OCI-LY1 (cell line): Measurements from ENCODE around the gene RHBDF2.

Experiments used
- EZH2 ChIP-seq: fragments of 200-600 bp; sonication (generic), shearing (Covaris generic); IDR thresholded peaks from 2 replicates; pipeline ENCODE4 v1.8.0; 2017; ENCODE audit warnings: borderline replicate concordance, mixed run types, mild to moderate bottlenecking, antibody characterized with exemption, low read length, moderate library complexity, mixed read lengths
- TF ChIP-seq, protein P1 (sequence below): fragments of 200-600 bp; sonication (generic), shearing (Covaris generic); IDR thresholded peaks from 2 replicates; pipeline ENCODE4 v1.5.1; 2017; ENCODE audit warnings: mild to moderate bottlenecking, antibody characterized with exemption, low read length, moderate library complexity, mixed read lengths

DNA sequence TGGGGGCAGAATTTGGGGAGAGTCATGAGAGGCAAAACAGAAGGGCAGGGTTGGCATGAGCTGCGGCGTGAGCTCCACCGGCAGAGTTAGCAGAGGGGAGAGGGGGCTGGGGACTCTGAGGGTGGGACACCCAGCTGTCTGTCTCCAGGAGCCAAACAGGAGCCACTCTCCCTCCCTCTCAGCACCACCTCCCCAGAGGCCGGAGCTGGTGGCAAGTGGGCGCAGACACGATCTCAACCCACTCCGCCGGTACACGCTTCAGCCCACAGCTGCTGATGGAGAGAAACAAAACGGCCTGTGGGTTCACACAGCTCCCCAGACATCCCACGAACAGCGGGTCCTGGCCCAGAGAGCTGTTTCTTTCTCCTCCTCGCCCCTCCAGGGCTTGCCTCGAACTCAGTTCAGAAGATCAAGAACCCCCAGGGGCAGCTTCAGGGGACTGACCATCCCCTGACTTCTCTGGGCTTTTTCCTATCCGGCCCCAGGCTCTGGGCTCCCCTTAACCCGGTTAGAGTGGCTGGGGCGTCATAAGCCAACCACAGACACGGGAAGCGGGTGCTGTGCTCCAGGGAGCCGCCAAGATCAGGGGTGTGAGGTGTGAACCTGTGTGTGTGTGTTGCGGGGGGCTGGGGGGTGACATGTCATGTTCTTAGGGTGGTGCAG is 7.6 kb downstream of the RHBDF2 start:
- TF ChIP-seq EZH2, result no peak
- TF ChIP-seq, protein P1, sequence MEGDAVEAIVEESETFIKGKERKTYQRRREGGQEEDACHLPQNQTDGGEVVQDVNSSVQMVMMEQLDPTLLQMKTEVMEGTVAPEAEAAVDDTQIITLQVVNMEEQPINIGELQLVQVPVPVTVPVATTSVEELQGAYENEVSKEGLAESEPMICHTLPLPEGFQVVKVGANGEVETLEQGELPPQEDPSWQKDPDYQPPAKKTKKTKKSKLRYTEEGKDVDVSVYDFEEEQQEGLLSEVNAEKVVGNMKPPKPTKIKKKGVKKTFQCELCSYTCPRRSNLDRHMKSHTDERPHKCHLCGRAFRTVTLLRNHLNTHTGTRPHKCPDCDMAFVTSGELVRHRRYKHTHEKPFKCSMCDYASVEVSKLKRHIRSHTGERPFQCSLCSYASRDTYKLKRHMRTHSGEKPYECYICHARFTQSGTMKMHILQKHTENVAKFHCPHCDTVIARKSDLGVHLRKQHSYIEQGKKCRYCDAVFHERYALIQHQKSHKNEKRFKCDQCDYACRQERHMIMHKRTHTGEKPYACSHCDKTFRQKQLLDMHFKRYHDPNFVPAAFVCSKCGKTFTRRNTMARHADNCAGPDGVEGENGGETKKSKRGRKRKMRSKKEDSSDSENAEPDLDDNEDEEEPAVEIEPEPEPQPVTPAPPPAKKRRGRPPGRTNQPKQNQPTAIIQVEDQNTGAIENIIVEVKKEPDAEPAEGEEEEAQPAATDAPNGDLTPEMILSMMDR, result no peak
